ENCODE measurements around the gene VEGFB.
"Not testable (repeated sequence)": the region's sequence is repeated elsewhere in the genome, so short reads cannot be mapped to it uniquely, and the experiment has no call there.

Gene VEGFB

DNA sequence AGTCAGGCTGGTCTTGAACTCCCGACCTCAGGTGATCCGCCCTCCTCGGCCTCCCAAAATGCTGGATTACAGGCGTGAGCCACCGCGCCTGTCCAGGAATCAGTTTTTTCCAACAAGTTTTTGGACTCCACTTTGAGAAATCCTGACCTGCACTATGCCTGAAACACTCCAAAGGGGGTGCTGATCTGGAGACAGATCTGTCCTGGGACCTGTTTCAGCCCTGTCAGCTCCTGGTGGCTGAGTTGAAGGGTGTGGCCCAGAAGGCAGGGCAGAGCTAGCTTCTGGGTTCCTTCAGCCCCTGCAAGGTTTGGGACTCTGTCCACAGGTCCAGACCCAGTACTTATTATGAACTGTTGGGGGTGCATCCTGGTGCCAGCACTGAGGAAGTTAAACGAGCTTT is 2.8 kb upstream of the VEGFB start:
- no peak for DNase-seq (ENCODE audit: low read depth, low spot score)

GRCh38 chr11:64232182-64232966 is 2.0 kb upstream of the VEGFB start:
- DNase-seq (ENCODE audit: low read depth, low spot score), result no peak

- DNase-seq (ENCODE audit: low read depth, low spot score), result no peak
These were observed 1.4 kb upstream of the VEGFB start for GRCh38 chr11:64232967-64233315.

DNA sequence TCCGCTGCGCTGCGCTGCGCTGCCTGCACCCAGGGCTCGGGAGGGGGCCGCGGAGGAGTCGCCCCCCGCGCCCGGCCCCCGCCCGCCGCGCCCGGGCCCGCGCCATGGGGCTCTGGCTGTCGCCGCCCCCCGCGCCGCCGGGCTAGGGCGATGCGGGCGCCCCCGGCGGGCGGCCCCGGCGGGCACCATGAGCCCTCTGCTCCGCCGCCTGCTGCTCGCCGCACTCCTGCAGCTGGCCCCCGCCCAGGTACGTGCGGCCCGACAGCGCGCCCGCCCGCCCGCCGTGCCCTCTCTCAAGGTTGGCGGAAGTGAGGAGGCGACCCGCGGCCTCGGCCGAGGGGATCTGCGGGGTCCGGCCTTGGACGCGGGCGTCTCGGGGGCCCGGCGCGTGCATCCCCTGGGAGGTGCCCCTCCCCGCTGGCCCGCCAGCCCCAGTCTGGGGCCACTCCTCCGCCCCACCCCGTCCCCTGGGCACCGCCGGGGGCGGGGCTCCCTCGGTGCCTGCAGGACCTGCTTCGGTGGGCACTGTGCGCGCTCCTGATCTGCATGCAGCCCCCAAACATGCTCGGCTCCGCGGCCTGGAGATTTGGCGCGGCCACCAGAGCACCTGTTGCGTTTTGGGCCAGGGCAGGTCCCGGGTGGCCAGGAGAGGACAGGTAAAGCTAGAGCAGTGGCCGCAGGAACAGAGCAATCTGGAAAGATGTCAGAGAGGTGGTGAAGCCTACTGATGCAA is 429 bp downstream of the VEGFB start:
- DNase-seq (ENCODE audit: low read depth, low spot score), result peak; percentile 63

DNA sequence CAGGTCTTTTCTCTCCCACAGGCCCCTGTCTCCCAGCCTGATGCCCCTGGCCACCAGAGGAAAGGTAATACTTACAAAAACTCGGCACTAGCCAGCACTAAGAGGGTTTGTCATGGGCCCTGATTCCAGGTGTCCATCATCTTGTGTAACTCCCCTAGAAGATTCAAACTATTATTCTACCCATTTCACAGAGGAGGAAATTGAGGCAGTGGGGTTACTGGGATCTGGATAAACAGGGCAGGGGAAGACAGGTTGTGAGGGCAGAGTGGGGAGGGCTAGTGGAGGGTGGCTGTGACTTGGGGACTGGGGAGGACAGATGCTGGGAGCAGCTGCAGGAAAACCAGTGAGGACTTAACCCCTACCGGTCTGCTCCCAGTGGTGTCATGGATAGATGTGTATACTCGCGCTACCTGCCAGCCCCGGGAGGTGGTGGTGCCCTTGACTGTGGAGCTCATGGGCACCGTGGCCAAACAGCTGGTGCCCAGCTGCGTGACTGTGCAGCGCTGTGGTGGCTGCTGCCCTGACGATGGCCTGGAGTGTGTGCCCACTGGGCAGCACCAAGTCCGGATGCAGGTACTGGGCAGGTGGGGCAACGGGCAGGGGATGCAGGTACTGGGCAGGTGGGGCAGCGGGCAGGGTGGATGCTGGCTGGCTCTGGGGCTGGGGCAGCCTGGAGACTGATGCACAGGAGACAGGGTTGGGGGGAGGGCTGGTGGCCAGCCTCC is 1.2 kb downstream of the VEGFB start:
- no peak for DNase-seq (ENCODE audit: low read depth, low spot score)

GRCh38 chr11:64237484-64237951 is 3.1 kb downstream of the VEGFB start:
- DNase-seq (ENCODE audit: low read depth, low spot score), result no peak

DNA sequence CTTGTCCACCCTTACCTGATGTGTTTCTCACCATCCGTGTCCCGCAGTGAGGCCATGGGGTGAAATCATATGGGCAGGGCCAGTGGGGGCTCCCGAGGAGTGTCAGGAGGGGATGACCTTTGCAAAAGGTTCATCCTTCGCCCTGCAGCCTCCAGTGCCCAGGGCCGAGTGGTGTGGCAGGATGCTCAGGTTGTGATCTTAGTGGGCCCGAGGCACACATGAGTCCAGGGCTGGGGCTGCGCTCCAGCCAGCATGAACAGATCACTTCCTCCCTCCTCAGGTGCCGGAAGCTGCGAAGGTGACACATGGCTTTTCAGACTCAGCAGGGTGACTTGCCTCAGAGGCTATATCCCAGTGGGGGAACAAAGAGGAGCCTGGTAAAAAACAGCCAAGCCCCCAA is 3.7 kb downstream of the VEGFB start:
- DNase-seq (ENCODE audit: low read depth, low spot score), result no peak

DNA sequence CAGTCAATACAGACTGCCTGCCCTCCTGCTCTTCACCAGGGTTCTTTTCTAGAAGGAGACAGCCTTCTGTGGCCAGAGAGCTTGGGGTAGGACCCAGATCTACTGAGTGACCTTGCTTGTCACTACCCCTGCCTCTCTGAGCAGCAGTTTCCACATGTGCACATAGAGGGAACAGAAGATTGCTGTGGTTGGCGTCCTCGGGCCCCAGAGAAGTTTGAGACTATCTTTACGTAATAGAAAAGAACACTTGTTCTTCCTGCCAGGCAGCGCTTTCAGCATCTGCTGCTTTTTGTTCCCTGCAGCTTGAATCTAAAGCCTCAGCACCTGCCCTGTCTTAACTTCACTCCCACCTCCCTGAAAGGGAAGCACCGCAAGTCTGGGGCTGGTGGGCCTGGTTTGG is 4.6 kb downstream of the VEGFB start:
- DNase-seq (ENCODE audit: low read depth, low spot score), result no peak

- no peak for DNase-seq (ENCODE audit: low read depth, low spot score)
These were observed 5.5 kb downstream of the VEGFB start for GRCh38 chr11:64239662-64240434.

GRCh38 chr11:64240435-64241240 is 6.3 kb downstream of the VEGFB start, which contains the start of gene FKBP2:
Gene FKBP2 (plus strand): TSS chr11:64241095. CDS start chr11:64242388, 1,293 bp downstream.
- DNase-seq (ENCODE audit: low read depth, low spot score), result peak; percentile 99

GRCh38 chr11:64241241-64241490 is 6.8 kb downstream of the VEGFB start:
- peak; percentile 100 for DNase-seq (ENCODE audit: low read depth, low spot score)

DNA sequence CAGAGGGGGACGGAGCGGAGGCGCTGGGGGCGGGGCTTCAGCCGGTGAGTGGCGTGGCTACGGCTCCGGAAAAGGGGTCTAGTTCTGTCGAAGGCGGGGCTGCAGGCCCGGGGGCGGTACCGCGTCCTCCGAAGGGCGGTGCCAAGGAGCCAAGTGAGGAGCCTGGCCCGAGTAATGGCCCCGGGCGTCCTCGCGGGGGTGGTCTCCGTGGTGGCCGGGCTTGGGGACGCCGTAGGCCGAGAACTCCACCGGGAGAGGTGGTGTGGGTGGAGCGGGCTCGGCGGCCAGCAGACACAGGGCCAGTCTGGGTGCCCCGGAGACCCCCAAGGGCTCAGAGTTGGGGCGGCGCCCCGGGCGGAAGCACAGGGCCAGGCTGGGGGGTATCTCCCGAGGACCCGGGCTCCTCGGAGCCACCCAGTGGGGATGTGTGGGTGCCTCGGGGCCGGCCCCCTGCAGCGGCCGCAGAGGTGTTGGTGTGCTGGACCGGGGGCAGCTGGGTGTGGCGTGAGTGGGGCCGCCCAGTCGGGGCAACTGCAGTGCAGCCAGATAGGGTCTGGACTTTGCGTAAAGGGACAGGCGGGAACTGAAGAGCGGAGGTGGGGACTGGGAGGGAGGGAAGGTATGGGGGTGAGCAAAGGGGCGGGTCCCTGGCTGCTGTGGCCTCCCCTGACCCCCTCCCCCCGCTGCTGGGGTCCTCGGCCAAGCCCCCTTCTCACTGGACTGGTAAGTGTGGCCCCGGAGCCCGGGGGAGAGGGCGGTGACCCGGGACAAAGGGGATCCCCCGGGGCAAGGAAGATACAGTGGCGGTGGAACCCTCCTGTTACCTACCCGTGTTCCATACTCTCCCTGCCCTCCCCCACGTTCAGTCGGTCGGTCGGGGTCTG is 7.3 kb downstream of the VEGFB start:
- peak; percentile 61 for DNase-seq (ENCODE audit: low read depth, low spot score)

DNA sequence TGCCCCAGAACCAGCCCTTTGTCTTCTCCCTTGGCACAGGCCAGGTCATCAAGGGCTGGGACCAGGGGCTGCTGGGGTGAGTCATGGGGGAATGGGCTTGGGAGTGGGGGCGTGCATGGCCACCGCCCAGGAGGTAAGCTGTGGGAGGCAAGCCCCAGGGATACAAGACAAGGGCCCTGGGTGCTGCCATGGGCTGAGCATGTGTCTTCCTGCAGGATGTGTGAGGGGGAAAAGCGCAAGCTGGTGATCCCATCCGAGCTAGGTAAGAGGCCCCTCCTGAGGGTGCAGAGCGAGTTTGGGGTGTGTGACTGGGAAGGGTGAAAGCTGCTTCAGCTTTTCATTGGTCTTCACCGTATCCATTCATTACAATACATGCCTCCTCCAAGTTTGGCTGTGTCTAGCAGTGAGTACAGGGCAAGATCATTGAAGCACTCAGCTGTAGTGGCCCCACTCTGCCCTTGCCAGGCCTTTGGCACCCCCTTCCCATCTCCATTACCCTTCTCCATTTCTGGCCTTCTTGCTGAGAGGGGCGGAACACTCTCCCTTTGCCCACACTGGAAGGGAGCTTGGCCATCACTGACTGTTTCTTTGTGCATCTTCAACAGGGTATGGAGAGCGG is 9.0 kb downstream of the VEGFB start:
- no peak for DNase-seq (ENCODE audit: low read depth, low spot score)

GRCh38 chr11:64244107-64244506 is 9.7 kb downstream of the VEGFB start:
- DNase-seq (ENCODE audit: low read depth, low spot score), result no peak

GRCh38 chr11:64244966-64245365 is 10.6 kb downstream of the VEGFB start:
- no peak for DNase-seq (ENCODE audit: low read depth, low spot score)

GRCh38 chr11:64245401-64245796 is 11.0 kb downstream of the VEGFB start:
- peak; percentile 46 for DNase-seq (ENCODE audit: low read depth, low spot score)

DNA sequence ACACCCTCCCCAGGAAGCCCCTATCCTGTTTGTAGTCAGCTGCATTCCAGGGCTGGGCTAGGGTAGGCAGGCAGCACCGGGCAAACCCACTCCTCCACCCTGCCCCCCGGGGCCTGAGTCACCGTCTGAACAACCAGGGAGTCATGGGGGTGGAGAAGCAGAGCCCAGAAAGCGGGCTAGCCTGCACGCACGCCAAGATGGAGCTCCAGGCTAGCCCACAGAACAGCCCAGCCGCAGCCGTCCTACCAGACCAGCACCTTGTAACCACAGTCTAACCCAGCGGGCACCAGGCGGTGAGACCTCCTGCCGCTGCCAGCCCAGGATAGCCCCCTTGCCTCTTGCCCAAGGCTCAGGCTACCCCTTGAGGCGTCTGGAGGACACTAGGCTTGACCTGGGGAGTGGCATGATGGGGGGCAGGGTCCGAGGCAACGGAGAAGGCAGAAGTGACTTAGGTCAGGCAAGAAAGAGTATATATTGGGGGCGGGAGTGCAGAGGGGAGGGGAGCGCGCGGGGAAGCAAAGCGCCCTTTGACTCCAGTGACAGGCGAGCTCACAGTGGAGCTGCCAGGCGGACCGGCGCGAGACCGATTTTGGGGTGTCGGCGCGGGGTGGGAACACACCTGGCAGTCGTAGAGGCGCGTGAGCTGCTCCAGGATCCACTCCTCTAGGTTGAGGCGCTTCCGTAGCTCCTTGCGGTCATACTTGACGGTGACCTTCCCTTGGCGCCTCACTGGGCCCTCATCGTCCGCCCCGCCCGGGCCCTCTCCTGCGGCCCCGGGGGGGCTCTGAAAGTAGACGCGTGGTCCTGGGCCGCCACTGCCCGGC is 11.6 kb downstream of the VEGFB start:
- DNase-seq (ENCODE audit: low read depth, low spot score), result peak; percentile 94

DNA sequence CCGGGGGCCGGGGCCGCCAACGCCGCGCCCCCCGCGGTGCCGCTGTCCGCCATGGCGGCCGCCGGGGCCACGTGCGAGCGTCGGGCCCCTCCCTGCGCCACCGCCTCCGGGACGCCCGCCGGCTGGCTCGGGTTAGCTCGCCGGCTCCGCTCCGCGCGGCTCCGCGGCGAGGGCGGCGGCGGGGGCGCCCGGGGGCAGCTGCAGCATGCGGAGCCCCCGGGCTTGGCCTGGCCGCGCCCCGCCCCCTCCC is 12.2 kb downstream of the VEGFB start:
- DNase-seq (ENCODE audit: low read depth, low spot score), result not testable (repeated sequence)
